SH-SY5Y (cell line): ENCODE measurements around the gene POLR2L.

Experiments
- GATA2 ChIP-seq: IDR thresholded peaks from 2 replicates; pipeline ENCODE4 v1.6.1; 2011; ENCODE audit warnings: mild to moderate bottlenecking, low read depth, low read length
- GATA3 ChIP-seq: IDR thresholded peaks from 2 replicates; pipeline ENCODE4 v1.6.1; 2011; ENCODE audit warnings: low read depth, mild to moderate bottlenecking, low read length, moderate library complexity

- TF ChIP-seq GATA2: no peak
- no peak for TF ChIP-seq GATA3
Measured at GRCh38 chr11:795634-796564, 46.4 kb downstream of the POLR2L start.
